Measurements from ENCODE around the gene FHIP2A. TPM values are rescaled to one million over a fixed set of nuclear protein-coding genes. Genes with fewer than 3 reads are reported as not detected.
A peak's percentile ranks its signal among the peaks of the same experiment; 100 is the strongest.
"Not testable (repeated sequence)": the region's sequence is repeated elsewhere in the genome, so short reads cannot be mapped to it uniquely, and the experiment has no call there.

The FHIP2A gene
- total RNA-seq, 1 experiment from 2014 or later = 15.3 TPM

- H3K27me3 Mint-ChIP-seq (ENCODE audit: insufficient read depth, unreplicated experiment) = peaks cover 2% of the 10 kb centered on the region
- Histone ChIP-seq H3K36me3 (ENCODE audit: control insufficient read depth, insufficient read depth, low read length) (no peaks in the 10 kb centered on the region), H3K4me1 (no peaks in the 10 kb centered on the region), H3K9me3 (no peaks in the 10 kb centered on the region), H3K27me3 (replicated peaks; ENCODE audit: control insufficient read depth, insufficient read depth, low read length) (no peaks in the 10 kb centered on the region), H3K4me3 (ENCODE audit: low read depth, low read length) (no peak overlapping the region)
- ChIA-PET POLR2A (no interaction called here), CTCF (no interaction called here)
- H3K36me3 Mint-ChIP-seq (ENCODE audit: insufficient read depth, unreplicated experiment) = no peaks in the 10 kb centered on the region
- BruUV-seq (replicated peaks) = no TSS peak
- intact Hi-C loops (cut with micrococcal nuclease; ENCODE audit: unreplicated experiment) = no loop called here
- H3K27ac Mint-ChIP-seq (ENCODE audit: unreplicated experiment) = no peak overlapping the region
- no peaks in the 10 kb centered on the region for H3K4me1 Mint-ChIP-seq (ENCODE audit: low read depth, unreplicated experiment)
- TF ChIP-seq CTCF (IDR thresholded peaks at IDR 0.05; ENCODE audit: insufficient read depth in 1 of 2, low read depth in 1 of 2, low read length in 1 of 2, severe bottlenecking in 1 of 2, unreplicated experiment in 1 of 2) = no peak
- no peak overlapping the region for H3K4me3 Mint-ChIP-seq (ENCODE audit: unreplicated experiment)
- no peaks in the 10 kb centered on the region for H3K9me3 Mint-ChIP-seq (ENCODE audit: unreplicated experiment)
- DNase-seq = no peak
These were observed 37.9 kb upstream of the FHIP2A start for GRCh38 chr10:114783686-114784085.

GRCh38 chr10:114786492-114786891 is 35.1 kb upstream of the FHIP2A start:
- BruUV-seq (replicated peaks); H3K9me3 Mint-ChIP-seq (ENCODE audit: unreplicated experiment); H3K4me3 ChIP-seq (ENCODE audit: low read depth, low read length); H3K27me3 Mint-ChIP-seq (ENCODE audit: insufficient read depth, unreplicated experiment); H3K4me3 Mint-ChIP-seq (ENCODE audit: unreplicated experiment); H3K4me1 ChIP-seq; H3K4me1 Mint-ChIP-seq (ENCODE audit: low read depth, unreplicated experiment); H3K9me3 ChIP-seq; POLR2A ChIA-PET; H3K27ac Mint-ChIP-seq (ENCODE audit: unreplicated experiment); H3K36me3 ChIP-seq (ENCODE audit: control insufficient read depth, insufficient read depth, low read length); H3K36me3 Mint-ChIP-seq (ENCODE audit: insufficient read depth, unreplicated experiment); H3K27me3 ChIP-seq (replicated peaks; ENCODE audit: control insufficient read depth, insufficient read depth, low read length): not testable (repeated sequence)
- CTCF ChIA-PET = interaction anchor here (1.0 to 1.1 kb wide), 2 partner anchors 83 to 482 kb away, joined by 4 to 5 read pairs; no protein-coding TSS in a partner anchor
- peak; percentile 38 to 67 for TF ChIP-seq CTCF (IDR thresholded peaks at IDR 0.05; ENCODE audit: insufficient read depth in 1 of 2, low read depth in 1 of 2, low read length in 1 of 2, severe bottlenecking in 1 of 2, unreplicated experiment in 1 of 2)
- intact Hi-C loops (cut with micrococcal nuclease; ENCODE audit: unreplicated experiment) = loop anchor here (1.0 kb wide), 4 partner anchors 83 to 482 kb away; no protein-coding TSS in a partner anchor
- peak in 1 of 2 experiments; percentile 10 for DNase-seq

GRCh38 chr10:114787131-114787530 is 34.4 kb upstream of the FHIP2A start:
- H3K9me3 ChIP-seq; H3K27me3 Mint-ChIP-seq (ENCODE audit: insufficient read depth, unreplicated experiment); H3K27me3 ChIP-seq (replicated peaks; ENCODE audit: control insufficient read depth, insufficient read depth, low read length); H3K4me3 Mint-ChIP-seq (ENCODE audit: unreplicated experiment); intact Hi-C loops (cut with micrococcal nuclease; ENCODE audit: unreplicated experiment); H3K9me3 Mint-ChIP-seq (ENCODE audit: unreplicated experiment); H3K4me1 Mint-ChIP-seq (ENCODE audit: low read depth, unreplicated experiment); H3K27ac Mint-ChIP-seq (ENCODE audit: unreplicated experiment); H3K36me3 Mint-ChIP-seq (ENCODE audit: insufficient read depth, unreplicated experiment); BruUV-seq (replicated peaks); DNase-seq; CTCF ChIA-PET; H3K4me1 ChIP-seq; H3K4me3 ChIP-seq (ENCODE audit: low read depth, low read length); H3K36me3 ChIP-seq (ENCODE audit: control insufficient read depth, insufficient read depth, low read length); POLR2A ChIA-PET: not testable (repeated sequence)

- Histone ChIP-seq H3K36me3 (ENCODE audit: control insufficient read depth, insufficient read depth, low read length) (no peaks in the 10 kb centered on the region), H3K4me3 (ENCODE audit: low read depth, low read length) (no peak overlapping the region), H3K9me3 (no peaks in the 10 kb centered on the region), H3K27me3 (replicated peaks; ENCODE audit: control insufficient read depth, insufficient read depth, low read length) (no peaks in the 10 kb centered on the region), H3K4me1 (no peaks in the 10 kb centered on the region)
- H3K36me3 Mint-ChIP-seq (ENCODE audit: insufficient read depth, unreplicated experiment) = no peaks in the 10 kb centered on the region
- ChIA-PET POLR2A (no interaction called here), CTCF (no interaction called here)
- no TSS peak for BruUV-seq (replicated peaks)
- intact Hi-C loops (cut with micrococcal nuclease; ENCODE audit: unreplicated experiment) = no loop called here
- peaks cover 8% of the 10 kb centered on the region for H3K27me3 Mint-ChIP-seq (ENCODE audit: insufficient read depth, unreplicated experiment)
- no peaks in the 10 kb centered on the region for H3K9me3 Mint-ChIP-seq (ENCODE audit: unreplicated experiment)
- H3K4me3 Mint-ChIP-seq (ENCODE audit: unreplicated experiment) = no peak overlapping the region
- no peak for DNase-seq
- no peak for TF ChIP-seq CTCF (IDR thresholded peaks at IDR 0.05; ENCODE audit: insufficient read depth in 1 of 2, low read depth in 1 of 2, low read length in 1 of 2, severe bottlenecking in 1 of 2, unreplicated experiment in 1 of 2)
- H3K27ac Mint-ChIP-seq (ENCODE audit: unreplicated experiment) = no peak overlapping the region
- no peaks in the 10 kb centered on the region for H3K4me1 Mint-ChIP-seq (ENCODE audit: low read depth, unreplicated experiment)
These were observed 29.8 kb upstream of the FHIP2A start for GRCh38 chr10:114791768-114792167.

Measured in Caco-2 (cell line).